HG03439 (cell line): ENCODE results near the gene SELPLG.

Source experiments
- ATAC-seq: cut with Tn5 transposase; IDR thresholded peaks from one replicate; pipeline ENCODE4 v1.9.1; 2021; ENCODE audit warnings: mild to moderate bottlenecking, moderate library complexity; ENCODE audit not compliant: unreplicated experiment

Gene SELPLG

GRCh38 chr12:108605690-108606406 lies 27.8 kb downstream of the SELPLG start:
- ATAC-seq: no peak

GRCh38 chr12:108605000-108605689 lies 28.5 kb downstream of the SELPLG start:
- ATAC-seq: no peak

GRCh38 chr12:108604208-108604941 lies 29.3 kb downstream of the SELPLG start:
- no peak for ATAC-seq

GRCh38 chr12:108603743-108604142 lies 30.0 kb downstream of the SELPLG start:
- no peak for ATAC-seq

- no peak for ATAC-seq
Observed at GRCh38 chr12:108602976-108603704, 30.6 kb downstream of the SELPLG start.

- ATAC-seq: no peak
Observed at GRCh38 chr12:108602209-108602705, 31.4 kb downstream of the SELPLG start.

- no peak for ATAC-seq
Observed at GRCh38 chr12:108600702-108601007, 33.0 kb downstream of the SELPLG start.

- ATAC-seq: no peak
Observed at GRCh38 chr12:108599948-108600701, 33.6 kb downstream of the SELPLG start.

GRCh38 chr12:108599541-108599940 lies 34.2 kb downstream of the SELPLG start:
- ATAC-seq: no peak

- no peak for ATAC-seq
Observed at GRCh38 chr12:108598553-108599250, 35.0 kb downstream of the SELPLG start.

- no peak for ATAC-seq
Observed at GRCh38 chr12:108597559-108598471, 35.9 kb downstream of the SELPLG start, which contains the start of gene TMEM119. Gene TMEM119, minus strand, starts transcription at chr12:108598084. Its CDS starts 5,701 bp downstream, at chr12:108592383.

GRCh38 chr12:108596854-108597558 lies 36.7 kb downstream of the SELPLG start:
- no peak for ATAC-seq

GRCh38 chr12:108595711-108596647 lies 37.7 kb downstream of the SELPLG start:
- ATAC-seq: no peak

GRCh38 chr12:108594960-108595710 lies 38.6 kb downstream of the SELPLG start:
- ATAC-seq: no peak

GRCh38 chr12:108594323-108594903 lies 39.3 kb downstream of the SELPLG start:
- no peak for ATAC-seq
